ENCODE results near the gene GH1. TPM values are rescaled to one million over a fixed set of nuclear protein-coding genes. Genes with fewer than 3 reads are reported as not detected.

The GH1 gene
- polyA plus RNA-seq, 1 of the 3 experiments (the other 2 are of a cell fraction) = not detected

GRCh38 chr17:63940584-63940983 lies 21.9 kb upstream of the GH1 start:
- CTCF ChIA-PET = interaction anchor here (0.9 to 3.7 kb wide), 9 partner anchors 8 to 193 kb away, joined by 3 to 24 read pairs (median 3); partner anchors contain the start of genes CD79B and GH1
- H3K36me3 ChIP-seq (replicated peaks in 1 of 2; ENCODE audit: control insufficient read depth in 1 of 2, insufficient read depth in 2 of 2, low read length in 1 of 2) = no peaks in the 10 kb centered on the region
- TF ChIP-seq FOXJ3 (CRISPR knock-in tag; IDR thresholded peaks at IDR 0.05) = no peak
- no peak for TF ChIP-seq EZH2phosphoT487 (IDR thresholded peaks at IDR 0.05; ENCODE audit: borderline replicate concordance, low read depth)
- TF ChIP-seq RXRA (IDR thresholded peaks at IDR 0.05; ENCODE audit: borderline replicate concordance, low read depth) = no peak
- no peak for TF ChIP-seq ELF1 (IDR thresholded peaks at IDR 0.05)
- TF ChIP-seq MEF2A (IDR thresholded peaks at IDR 0.05; ENCODE audit: borderline replicate concordance, low read depth) = no peak
- TF ChIP-seq USF2 (IDR thresholded peaks at IDR 0.05; ENCODE audit: borderline replicate concordance, low read depth, low read length) = no peak
- no peak for TF ChIP-seq REST (IDR thresholded peaks at IDR 0.05; ENCODE audit: low read depth, low read length)
- no peak for TF ChIP-seq MXI1 (IDR thresholded peaks at IDR 0.05; ENCODE audit: low read depth, low read length)
- TF ChIP-seq RFX5 (IDR thresholded peaks at IDR 0.05; ENCODE audit: low read length) = no peak
- no peak for TF ChIP-seq NRF1 (IDR thresholded peaks at IDR 0.05; ENCODE audit: low read depth, low read length)
- no peak for TF ChIP-seq TEAD4 (IDR thresholded peaks at IDR 0.05; ENCODE audit: borderline replicate concordance, insufficient read depth)
- TF ChIP-seq FOXM1 (IDR thresholded peaks at IDR 0.05; ENCODE audit: low read depth) = no peak
- TF ChIP-seq CHD2 (IDR thresholded peaks at IDR 0.05; ENCODE audit: low read length, partially characterized antibody) = no peak
- TF ChIP-seq GABPA (IDR thresholded peaks at IDR 0.05; ENCODE audit: low read depth) = no peak
- TF ChIP-seq POLR2AphosphoS5 (IDR thresholded peaks at IDR 0.05; ENCODE audit: low read depth, low read length) = no peak
- TF ChIP-seq TCF12 (IDR thresholded peaks at IDR 0.05) = no peak
- no peaks in the 10 kb centered on the region for H3K27me3 ChIP-seq (ENCODE audit: insufficient read depth)
- WGBS (ENCODE audit: low lambda C conversion rate) = 82% methylated on average over 14 of the region's 14 CpGs
- no peak overlapping the region for H3K4me2 ChIP-seq
- POLR2A ChIA-PET = no interaction called here
- no peak for DNase-seq
- H3K9me2 ChIP-seq = no peaks in the 10 kb centered on the region
- no peak overlapping the region for H2AFZ ChIP-seq (ENCODE audit: low read depth)
- no peaks in the 10 kb centered on the region for H4K20me1 ChIP-seq (ENCODE audit: insufficient read depth)
- no peak overlapping the region for H3K9ac ChIP-seq
- no peak overlapping the region for H3K4me3 ChIP-seq (ENCODE audit: low read depth in 2 of 2, low read length in 1 of 2)
- no peaks in the 10 kb centered on the region for H3K9me3 ChIP-seq
- no peaks in the 10 kb centered on the region for H3F3A ChIP-seq (replicated peaks; ENCODE audit: insufficient read depth)
- H3K27ac ChIP-seq (ENCODE audit: low read depth in 2 of 2, low read length in 1 of 2) = no peak overlapping the region
- no peaks in the 10 kb centered on the region for H3K79me2 ChIP-seq (ENCODE audit: insufficient read depth)
- H3K4me1 ChIP-seq (ENCODE audit: control insufficient read depth in 1 of 2, insufficient read depth in 2 of 2, low read depth in 1 of 2, low read length in 1 of 2) = no peaks in the 10 kb centered on the region

Data from SK-N-SH (cell line).